Kidney epithelial cell (primary cell): ENCODE measurements around the gene PDE4B. TPM values are rescaled to one million over a fixed set of nuclear protein-coding genes. Genes with fewer than 3 reads are reported as not detected.

Experiments
- DNase-seq: peaks from one replicate; pipeline ENCODE4 v3.0.0-alpha.2; 2010; ENCODE audit warnings: low read depth
- H3K27me3 ChIP-seq: 2 replicates; pipeline ENCODE4 v1.6.0; 2011; ENCODE audit warnings: low read length; ENCODE audit not compliant: control insufficient read depth, insufficient read depth
- H3K36me3 ChIP-seq: 2 replicates; pipeline ENCODE4 v1.5.1; 2011; ENCODE audit warnings: low read length; ENCODE audit not compliant: control insufficient read depth, insufficient read depth
- H3K4me3 ChIP-seq: 2 replicates; pipeline ENCODE4 v1.5.1; 2011; ENCODE audit warnings: low read depth, mild to moderate bottlenecking, control low read depth, low read length
- total RNA-seq: library from RNA; depleted of rRNA; stranded (reverse); fragments of >200 nt; gene quantifications from 2 replicates; pipeline ENCODE4 v1.2.3, GENCODE V29; 2015
- TF ChIP-seq, protein P1 (sequence below): IDR thresholded peaks from 2 replicates; pipeline ENCODE4 v1.5.1; 2011; ENCODE audit warnings: mild to moderate bottlenecking, moderate library complexity, low read length, control low read depth, inconsistent platforms; ENCODE audit not compliant: insufficient read depth, poor library complexity, severe bottlenecking

PDE4B gene
- total RNA-seq, 1 donor from 2014 or later: 0.33 TPM

DNA sequence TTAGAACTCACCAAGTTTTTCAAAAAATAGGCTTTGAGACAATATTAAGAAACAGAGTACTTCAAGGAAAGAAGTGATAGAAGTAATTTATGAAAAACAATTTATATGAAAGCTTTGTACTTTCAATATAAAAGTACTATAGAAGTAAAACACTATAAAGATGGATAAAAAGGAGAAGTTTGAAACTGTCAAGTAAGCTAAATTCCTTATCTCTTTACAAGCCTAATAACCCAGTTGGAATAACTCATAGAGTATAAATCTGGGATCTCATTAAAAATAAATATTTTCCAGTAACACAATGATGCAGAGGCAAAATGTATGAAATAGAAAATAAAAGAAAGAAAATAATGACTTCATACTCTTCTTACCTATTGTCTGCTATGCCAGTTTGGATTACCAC, 232.5 kb downstream of the PDE4B start:
- TF ChIP-seq, protein P1, sequence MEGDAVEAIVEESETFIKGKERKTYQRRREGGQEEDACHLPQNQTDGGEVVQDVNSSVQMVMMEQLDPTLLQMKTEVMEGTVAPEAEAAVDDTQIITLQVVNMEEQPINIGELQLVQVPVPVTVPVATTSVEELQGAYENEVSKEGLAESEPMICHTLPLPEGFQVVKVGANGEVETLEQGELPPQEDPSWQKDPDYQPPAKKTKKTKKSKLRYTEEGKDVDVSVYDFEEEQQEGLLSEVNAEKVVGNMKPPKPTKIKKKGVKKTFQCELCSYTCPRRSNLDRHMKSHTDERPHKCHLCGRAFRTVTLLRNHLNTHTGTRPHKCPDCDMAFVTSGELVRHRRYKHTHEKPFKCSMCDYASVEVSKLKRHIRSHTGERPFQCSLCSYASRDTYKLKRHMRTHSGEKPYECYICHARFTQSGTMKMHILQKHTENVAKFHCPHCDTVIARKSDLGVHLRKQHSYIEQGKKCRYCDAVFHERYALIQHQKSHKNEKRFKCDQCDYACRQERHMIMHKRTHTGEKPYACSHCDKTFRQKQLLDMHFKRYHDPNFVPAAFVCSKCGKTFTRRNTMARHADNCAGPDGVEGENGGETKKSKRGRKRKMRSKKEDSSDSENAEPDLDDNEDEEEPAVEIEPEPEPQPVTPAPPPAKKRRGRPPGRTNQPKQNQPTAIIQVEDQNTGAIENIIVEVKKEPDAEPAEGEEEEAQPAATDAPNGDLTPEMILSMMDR: no peak

GRCh38 chr1:66028035-66028434, 235.3 kb downstream of the PDE4B start:
- no peak overlapping the region for H3K4me3 ChIP-seq
- TF ChIP-seq, protein P1: no peak
- no peaks in the 10 kb centered on the region for H3K36me3 ChIP-seq
- no peaks in the 10 kb centered on the region for H3K27me3 ChIP-seq
- no peak for DNase-seq

More for the DNA sequence above, 232.5 kb downstream of the PDE4B start:
- Histone ChIP-seq H3K27me3 (no peaks in the 10 kb centered on the region), H3K4me3 (no peak overlapping the region), H3K36me3 (no peaks in the 10 kb centered on the region)
- DNase-seq: no peak

DNA sequence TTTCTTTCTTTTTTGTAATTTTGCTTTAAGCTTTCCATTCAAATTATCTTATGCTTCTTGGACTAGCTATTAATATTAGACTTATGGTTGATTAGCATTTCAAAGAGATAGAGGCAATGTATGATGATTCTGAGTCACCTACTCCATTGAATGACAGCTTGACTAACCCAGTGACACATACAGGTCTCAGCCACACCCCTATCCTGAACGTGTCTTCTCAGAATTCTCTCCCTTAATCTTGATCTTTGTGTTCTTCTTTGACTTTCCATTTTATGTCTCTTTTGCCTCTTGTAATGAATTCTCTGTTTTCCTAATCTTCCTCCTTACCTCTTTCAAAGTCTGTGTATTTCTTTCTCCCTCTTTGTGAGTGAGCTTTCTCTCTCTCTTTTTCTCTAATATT, 241.1 kb downstream of the PDE4B start:
- TF ChIP-seq, protein P1: no peak
- Histone ChIP-seq H3K36me3 (no peaks in the 10 kb centered on the region), H3K4me3 (no peak overlapping the region), H3K27me3 (no peaks in the 10 kb centered on the region)
- DNase-seq: no peak

DNA sequence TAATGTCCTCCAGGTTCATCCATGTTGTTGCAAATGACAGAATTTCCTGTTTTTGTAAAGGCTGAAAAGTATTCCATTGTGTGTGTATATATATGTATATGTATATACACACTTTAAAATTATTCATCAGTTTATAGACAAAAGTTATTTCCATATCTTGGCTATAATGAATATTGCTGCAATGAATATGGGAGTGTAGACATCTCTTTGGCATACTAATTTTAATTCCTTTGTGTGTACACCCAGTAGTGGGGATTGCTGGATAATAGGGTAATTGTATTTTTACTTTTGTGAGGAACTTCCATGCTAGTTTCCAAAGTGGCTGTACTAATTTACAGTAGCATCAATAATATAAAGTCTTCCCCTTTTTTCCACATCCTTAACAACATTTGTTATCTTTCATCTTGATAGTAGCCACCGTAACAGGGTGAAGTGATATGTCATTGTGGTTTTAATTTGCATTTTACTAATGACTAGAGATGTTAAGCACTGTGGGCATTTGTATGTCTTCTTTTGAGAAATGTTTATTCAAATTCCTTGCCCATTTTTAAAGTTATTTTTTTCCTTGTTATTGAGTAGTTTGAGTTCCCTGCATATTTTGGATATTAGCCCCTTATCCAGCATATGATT, 243.0 kb downstream of the PDE4B start:
- no peak for DNase-seq
- H3K27me3 ChIP-seq: no peaks in the 10 kb centered on the region
- H3K36me3 ChIP-seq: no peaks in the 10 kb centered on the region
- TF ChIP-seq, protein P1: no peak
- no peak overlapping the region for H3K4me3 ChIP-seq

DNA sequence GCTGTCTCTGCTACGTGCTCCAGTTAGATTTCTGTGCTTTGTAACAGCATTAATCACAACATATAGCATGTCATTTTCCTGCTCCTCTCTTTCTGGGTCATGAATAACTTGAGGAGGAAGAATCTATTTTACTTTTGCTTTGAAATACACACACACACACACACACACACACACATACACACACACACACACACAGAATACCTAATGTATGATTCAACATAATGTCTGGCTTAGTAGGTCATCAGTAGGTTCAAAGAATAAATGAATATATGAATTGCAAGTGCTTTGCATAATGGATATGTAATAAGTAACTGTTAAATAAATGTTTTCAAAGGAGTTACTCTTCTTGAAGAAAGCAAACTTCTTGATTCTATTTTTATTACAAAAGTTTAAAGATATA, 249.0 kb downstream of the PDE4B start:
- H3K36me3 ChIP-seq: no peaks in the 10 kb centered on the region
- H3K27me3 ChIP-seq: no peaks in the 10 kb centered on the region
- DNase-seq: no peak
- H3K4me3 ChIP-seq: no peak overlapping the region
- TF ChIP-seq, protein P1: no peak

DNA sequence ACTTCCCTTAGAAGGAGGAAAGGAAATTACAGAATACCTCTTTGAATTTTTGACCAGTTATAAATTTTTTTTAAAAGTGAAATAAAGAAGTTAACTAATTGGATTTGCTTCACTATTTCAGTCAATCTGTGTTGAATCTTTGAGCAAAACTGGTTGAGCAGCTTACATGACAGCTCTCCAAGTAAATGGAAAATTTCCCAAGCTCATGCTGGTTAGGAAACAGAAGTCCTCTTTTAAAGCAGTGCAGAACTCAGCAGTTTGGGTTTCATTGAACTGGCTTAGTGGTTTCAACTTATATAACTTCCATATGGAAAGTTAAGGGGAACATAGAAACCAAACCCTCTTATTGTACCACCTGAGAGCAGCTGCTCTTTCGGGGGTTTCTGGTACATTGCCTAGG, 250.5 kb downstream of the PDE4B start:
- no peak overlapping the region for H3K4me3 ChIP-seq
- TF ChIP-seq, protein P1: no peak
- H3K27me3 ChIP-seq: no peaks in the 10 kb centered on the region
- no peak for DNase-seq
- no peaks in the 10 kb centered on the region for H3K36me3 ChIP-seq
